GM21576 (cell line): ENCODE data around the gene CRYZL1.
"Not testable (repeated sequence)": the region's sequence is repeated elsewhere in the genome, so short reads cannot be mapped to it uniquely, and the experiment has no call there.

ENCODE experiments used
- ATAC-seq: cut with Tn5 transposase; IDR thresholded peaks from one replicate; pipeline ENCODE4 v1.9.1; 2021; ENCODE audit warnings: mild to moderate bottlenecking, moderate library complexity; ENCODE audit not compliant: unreplicated experiment

CRYZL1 gene

DNA sequence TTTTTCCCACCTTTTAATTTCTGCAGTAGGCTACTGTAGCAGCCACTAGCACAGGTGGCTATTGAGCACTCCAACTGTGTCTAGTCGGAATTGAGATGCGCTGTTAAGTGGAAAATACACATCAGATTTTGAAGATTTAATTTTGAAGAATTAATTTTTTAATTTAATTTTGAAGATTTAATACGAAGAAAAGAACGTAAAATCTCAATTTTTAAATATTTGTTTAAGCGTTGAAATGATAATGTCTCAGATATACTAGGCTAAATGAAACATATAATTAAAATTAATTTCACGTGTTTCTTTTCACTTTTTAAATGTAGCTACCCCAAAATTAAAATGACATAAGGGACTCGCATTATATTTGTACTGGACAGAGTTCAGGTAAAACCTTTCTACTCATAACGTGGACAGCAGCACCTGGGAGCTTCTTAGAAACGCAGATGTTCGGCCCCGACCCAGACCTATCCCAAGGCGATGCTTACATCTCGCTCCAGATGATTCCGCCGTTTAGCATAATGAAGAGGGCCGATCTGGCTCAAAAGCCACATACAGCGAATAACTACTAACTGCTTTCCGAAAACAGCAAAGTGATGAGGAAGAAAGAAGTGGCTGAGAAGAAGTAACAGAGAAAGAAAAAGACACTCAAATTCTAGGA, 717 bp downstream of the CRYZL1 start:
- no peak for ATAC-seq

DNA sequence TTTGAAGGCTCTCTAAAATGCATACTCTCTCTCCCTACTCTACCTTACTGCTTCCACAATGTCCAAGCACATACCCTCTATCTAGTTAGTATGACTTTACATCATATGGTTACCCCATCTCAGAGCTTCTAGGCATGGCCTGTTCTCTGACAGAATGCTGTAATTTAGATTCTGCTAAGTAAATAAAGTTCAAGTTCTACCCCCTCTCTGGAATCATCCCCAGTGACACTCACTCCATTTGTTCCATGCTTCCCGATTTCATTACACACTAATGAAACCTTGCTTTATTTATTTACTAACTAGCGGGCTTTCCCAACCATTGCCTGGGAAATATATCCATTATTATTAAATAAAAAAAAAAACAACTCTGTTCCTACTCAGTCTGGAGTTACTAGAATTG, 7.3 kb downstream of the CRYZL1 start:
- no peak for ATAC-seq

GRCh38 chr21:33626151-33626550, 15.4 kb downstream of the CRYZL1 start:
- ATAC-seq, result not testable (repeated sequence)

DNA sequence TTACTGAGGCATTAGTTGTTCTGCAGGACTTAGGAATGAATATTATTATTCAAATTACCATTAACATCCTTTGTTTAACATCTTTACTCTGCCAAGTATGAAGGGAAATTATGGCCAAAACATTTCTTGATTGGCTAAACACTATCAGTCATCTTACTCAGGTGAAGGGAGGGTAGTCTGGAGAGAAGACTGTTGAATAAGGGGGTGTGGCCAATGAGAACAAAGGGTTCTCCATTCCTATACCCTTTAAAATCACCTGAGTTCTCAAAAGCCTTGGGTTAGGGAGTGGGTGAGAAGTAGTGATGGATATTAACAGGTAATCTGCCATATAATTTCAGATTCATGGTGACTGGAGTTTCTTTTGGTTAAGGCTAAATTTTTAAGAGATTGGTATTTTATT, 19.3 kb downstream of the CRYZL1 start:
- no peak for ATAC-seq

DNA sequence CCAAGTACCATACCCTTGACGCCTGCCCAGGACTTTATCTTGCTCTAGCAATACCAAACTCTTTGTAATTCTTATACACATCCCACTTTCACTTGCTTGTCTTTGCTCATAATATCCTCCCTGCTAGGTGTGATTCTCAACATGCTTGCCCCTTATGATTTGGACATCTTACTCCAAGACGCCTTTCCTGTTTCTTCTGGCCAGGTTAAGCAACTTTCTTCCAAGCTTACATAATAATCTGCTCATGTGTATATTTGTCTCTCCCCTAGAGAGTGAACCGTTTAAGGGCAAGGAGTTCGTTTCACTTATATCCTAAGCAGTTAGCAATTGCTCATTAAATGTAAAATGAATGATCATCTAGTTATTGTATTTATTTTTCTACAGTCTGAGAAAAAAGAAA, 21.8 kb downstream of the CRYZL1 start:
- ATAC-seq, result no peak

DNA sequence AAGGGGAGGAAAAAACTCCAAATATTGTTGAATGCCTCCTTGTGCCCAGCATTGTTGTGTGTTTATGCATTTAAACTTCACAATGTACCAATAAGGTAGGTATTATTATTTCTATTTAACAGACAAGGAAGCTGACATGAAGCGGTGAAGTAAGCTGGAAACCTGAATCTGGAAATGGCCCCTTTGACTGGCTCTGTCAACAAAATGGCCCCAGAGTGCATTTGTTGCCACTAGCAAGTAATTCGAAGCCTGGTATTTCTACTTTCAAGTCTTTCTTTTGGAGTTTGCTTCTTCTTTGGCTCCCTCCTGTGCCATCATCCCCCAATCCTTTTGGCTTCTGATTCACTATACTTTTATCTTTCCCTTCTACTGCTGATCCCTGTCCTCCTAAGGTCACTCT, 23.1 kb downstream of the CRYZL1 start:
- no peak for ATAC-seq

GRCh38 chr21:33617565-33617964, 24.0 kb downstream of the CRYZL1 start:
- ATAC-seq, result not testable (repeated sequence)

GRCh38 chr21:33611006-33611744, 30.4 kb downstream of the CRYZL1 start:
- no peak for ATAC-seq

GRCh38 chr21:33608559-33608958, 33.0 kb downstream of the CRYZL1 start:
- ATAC-seq, result no peak

GRCh38 chr21:33598051-33598450, 43.5 kb downstream of the CRYZL1 start:
- no peak for ATAC-seq

DNA sequence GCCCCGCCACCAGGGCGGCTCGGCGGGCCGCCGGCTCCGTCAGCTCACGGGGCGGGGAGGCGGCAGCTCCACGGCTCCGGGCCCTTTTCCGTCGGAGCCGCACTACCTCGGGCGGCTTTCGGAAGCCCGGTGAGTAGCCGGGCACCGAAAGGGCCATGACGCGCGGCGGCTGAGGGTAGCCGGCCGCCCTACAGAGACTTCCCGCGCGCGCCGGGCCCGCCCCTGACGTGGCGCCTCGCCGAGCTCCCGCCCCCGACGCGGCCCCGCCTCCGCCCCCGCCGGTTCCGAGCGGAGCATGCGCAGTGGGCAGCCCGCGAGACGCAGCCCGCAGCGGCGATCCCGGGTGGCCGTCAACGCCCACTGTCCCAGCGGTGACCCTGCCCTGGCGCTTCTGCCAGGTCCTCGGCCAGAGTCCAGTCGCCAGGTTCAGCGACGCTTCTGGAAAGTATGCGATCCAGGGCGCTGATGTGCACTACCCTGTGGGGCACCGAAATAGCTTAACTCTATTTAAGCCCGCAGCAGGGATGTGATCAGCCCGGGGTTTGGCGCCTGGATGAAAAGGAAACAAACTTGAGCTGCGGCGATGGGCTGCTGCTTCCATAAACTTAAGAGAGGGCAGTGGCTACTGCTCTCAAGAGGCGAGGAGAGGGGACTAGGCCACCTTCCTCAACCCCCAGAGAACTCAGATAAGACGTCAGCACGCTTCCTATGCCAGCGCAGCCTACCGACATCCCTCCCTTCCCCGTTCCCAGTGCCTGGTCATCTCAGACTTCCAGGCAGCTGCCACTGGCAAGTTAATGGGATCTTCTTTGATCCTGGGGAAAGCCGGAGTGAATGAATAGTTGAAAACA, 52.8 kb downstream of the CRYZL1 start, which contains the start of gene DONSON:
TSS of gene DONSON (minus strand) at position 200 of the 851 bp plus-strand sequence. CDS start at position 157, 43 bp downstream.
- peak; percentile 72 for ATAC-seq

GRCh38 chr21:33587792-33588484, 53.6 kb downstream of the CRYZL1 start:
- peak; percentile 10 for ATAC-seq

GRCh38 chr21:33586927-33587326, 54.6 kb downstream of the CRYZL1 start:
- no peak for ATAC-seq

- no peak for ATAC-seq
Observed at GRCh38 chr21:33584455-33584854, 57.1 kb downstream of the CRYZL1 start.

GRCh38 chr21:33578959-33579542, 62.5 kb downstream of the CRYZL1 start:
- no peak for ATAC-seq

DNA sequence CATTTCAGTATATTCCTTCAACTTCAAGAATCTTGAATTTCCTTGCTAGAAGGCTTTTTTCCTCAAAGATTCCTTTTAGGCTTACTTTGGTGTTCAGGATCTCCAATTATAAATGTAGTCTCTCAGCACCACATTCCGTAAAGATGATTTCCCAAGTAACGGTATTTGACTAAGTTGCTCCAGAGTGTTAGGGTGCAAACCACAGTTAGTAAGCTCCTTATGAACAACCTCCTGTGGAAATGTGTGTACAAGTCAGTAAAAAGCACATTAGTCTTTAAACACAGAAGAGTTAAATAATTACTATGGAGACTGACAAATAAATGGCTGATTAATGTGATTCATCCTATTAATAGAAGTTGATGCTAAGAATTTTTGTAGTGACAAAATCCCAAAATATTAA, 63.3 kb downstream of the CRYZL1 start:
- no peak for ATAC-seq

DNA sequence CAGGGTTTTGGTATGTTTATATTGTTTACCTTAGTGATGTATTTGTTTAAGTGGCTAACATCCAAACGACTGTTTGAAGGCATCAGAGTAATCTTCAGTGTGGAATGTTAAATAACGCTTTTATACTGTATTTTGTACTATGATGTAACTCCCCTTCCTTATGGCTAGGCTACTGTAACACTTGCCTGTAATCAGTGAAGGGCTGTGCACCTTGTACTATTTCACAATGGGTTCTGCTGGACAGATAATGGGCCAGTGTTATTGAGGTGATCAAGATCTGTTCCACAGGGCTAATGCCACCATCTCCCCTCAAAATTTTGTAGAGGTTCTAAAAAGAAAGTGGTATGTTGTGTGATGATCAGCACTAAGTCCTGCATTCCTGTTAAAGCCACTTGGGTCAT, 64.8 kb downstream of the CRYZL1 start:
- ATAC-seq, result not testable (repeated sequence)

- ATAC-seq, result no peak
Observed at GRCh38 chr21:33572350-33572749, 69.2 kb downstream of the CRYZL1 start.

DNA sequence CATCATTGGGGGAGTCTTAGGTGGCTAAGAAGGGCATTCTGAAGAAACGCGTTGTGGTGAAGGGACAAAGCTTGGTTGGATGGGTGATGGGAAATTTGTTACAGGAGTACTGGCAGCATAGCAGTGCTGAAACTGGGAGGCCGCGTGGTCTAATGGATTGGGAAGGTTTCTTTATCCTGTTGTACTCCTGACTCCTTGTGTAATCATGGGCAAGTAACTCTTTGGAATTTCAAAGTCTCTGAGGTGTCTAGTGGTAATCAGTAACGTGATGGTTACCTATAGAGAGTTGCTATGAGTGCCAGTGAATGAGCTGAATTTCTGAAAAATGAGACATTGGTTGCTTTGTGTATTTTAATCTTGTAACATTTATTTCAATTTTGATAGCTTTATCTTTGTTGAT, 71.5 kb downstream of the CRYZL1 start:
- no peak for ATAC-seq

DNA sequence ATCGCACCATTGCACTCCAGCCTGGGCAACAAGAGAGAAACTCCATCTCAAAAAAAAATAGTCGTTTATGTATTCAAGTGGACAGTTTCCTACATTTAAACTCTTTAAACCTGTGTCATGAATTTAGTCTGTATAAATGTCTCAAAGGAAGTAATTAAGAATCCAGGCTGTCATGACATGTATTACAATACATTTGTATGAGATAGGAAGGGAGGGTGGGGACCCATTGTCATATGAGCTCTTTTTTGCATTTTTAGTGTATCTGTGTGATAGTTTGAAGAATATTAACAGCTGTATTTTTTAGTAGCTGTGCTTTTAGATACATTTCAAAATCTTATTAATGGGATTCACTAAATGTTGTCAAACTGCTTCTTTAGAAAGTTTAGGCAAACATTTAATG, 73.1 kb downstream of the CRYZL1 start:
- ATAC-seq, result no peak

GRCh38 chr21:33567914-33568313, 73.6 kb downstream of the CRYZL1 start:
- ATAC-seq, result no peak
